ENCODE results near the gene GRID1.

GRID1 gene

GRCh38 chr10:86062647-86063145 is 303.9 kb downstream of the GRID1 start:
- no peak for DNase-seq (ENCODE audit: low spot score)

DNA sequence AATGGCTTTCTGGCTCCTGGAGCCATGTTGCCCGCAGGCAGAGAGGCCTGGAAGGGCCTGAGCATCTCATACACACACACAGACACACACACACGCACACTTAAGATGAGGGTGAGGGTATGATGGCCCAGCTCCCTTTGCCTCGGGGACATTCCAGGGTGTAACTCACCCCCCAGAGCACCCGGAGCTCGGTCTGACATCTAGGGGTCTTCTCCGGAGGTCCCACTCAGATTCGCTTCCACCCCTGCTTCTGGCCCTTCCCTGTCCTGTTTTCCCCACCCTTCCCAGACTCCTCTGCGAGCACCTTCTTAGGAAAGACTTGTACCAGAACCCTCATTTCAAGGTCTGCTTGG is 304.4 kb downstream of the GRID1 start:
- no peak for DNase-seq (ENCODE audit: low spot score)

- no peak for DNase-seq (ENCODE audit: low spot score)
Measured at GRCh38 chr10:86061278-86062197, 305.1 kb downstream of the GRID1 start.

- DNase-seq (ENCODE audit: low spot score), result no peak
Measured at GRCh38 chr10:86060386-86061277, 306.0 kb downstream of the GRID1 start.

- no peak for DNase-seq (ENCODE audit: low spot score)
Measured at GRCh38 chr10:86059892-86060291, 306.7 kb downstream of the GRID1 start.

- DNase-seq (ENCODE audit: low spot score), result no peak
Measured at GRCh38 chr10:86058964-86059363, 307.6 kb downstream of the GRID1 start.

GRCh38 chr10:86057708-86058107 is 308.9 kb downstream of the GRID1 start:
- no peak for DNase-seq (ENCODE audit: low spot score)

DNA sequence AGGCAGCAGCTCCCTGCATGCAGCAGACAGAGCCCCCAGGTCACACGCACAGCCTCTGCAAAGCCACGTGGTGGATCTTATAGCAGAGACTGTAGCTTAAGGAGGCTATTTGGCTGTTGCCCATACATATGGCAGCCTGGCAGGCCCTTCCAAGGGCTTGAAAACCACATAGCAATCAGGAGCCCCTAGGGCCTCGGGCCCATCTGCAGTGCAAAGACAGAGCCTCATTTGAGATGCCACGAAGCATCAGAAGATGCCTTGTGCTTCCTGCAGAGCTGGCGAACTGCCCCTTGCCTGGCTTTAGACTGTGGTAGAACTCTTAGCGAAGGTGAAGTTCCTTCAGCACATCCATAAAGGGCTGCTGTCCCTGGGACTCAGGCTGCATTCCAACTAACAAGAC is 309.9 kb downstream of the GRID1 start:
- DNase-seq (ENCODE audit: low spot score), result no peak

- no peak for DNase-seq (ENCODE audit: low spot score)
Measured at GRCh38 chr10:86055928-86056327, 310.7 kb downstream of the GRID1 start.

- DNase-seq (ENCODE audit: low spot score), result no peak
Measured at GRCh38 chr10:86053675-86054074, 312.9 kb downstream of the GRID1 start.

- DNase-seq (ENCODE audit: low spot score), result no peak
Measured at GRCh38 chr10:86051586-86051985, 315.0 kb downstream of the GRID1 start.

DNA sequence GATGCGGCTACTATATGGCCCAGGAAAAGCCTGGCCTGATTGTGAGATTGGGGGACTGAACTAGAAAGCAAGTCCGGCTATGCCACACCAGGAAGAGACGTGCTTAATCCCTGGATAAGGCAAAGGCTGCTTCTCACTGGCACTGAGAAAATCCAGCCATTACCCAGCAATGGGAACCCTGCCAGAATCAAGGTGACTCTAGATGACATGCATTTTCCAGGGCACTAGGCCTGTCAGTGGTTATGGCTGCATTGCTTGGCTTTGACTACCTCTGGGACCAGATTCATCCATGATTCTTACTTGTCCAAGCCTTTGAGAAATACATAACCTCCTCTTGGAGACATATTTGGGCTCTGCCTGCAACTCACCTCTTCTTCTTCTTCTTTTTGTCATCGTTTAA is 317.2 kb downstream of the GRID1 start:
- DNase-seq (ENCODE audit: low spot score), result no peak

DNA sequence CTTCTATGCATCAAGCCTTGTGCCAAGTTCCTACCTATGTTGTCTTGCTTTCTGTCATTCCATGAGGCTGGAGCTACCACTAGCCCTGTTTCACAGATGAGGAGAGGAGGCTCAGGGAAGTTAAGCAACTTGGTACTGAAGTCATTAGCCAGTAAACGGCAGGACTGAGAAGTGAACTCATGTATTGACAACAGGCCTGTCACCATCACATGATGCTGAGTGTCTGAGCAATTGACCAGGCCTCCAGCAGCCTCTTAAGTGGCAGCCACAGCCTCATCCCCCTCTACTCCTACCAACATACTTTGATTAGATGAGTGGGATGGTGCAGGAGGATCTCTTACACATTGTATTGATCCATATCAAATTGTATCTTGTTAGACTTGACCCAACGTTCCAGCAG is 317.6 kb downstream of the GRID1 start:
- DNase-seq (ENCODE audit: low spot score), result no peak

DNA sequence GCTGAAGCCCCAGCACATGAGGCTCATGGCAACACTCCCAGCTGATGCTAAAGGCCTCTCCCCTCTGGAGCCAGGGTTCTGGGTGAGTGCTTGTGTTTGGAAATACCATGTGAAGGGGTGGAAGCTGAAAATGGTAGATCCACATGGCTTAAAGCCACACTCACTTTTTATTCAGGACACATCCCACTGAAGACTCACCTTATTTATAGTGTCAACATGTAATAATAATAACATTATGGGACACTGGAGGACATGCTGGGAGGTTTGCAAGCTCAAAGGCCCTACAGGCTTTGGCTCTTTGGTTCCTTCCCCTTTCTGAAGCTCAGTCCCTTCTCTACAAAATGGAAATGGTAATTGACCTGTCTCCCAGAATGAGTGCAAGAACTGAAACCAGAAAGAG is 318.0 kb downstream of the GRID1 start:
- DNase-seq (ENCODE audit: low spot score), result no peak

DNA sequence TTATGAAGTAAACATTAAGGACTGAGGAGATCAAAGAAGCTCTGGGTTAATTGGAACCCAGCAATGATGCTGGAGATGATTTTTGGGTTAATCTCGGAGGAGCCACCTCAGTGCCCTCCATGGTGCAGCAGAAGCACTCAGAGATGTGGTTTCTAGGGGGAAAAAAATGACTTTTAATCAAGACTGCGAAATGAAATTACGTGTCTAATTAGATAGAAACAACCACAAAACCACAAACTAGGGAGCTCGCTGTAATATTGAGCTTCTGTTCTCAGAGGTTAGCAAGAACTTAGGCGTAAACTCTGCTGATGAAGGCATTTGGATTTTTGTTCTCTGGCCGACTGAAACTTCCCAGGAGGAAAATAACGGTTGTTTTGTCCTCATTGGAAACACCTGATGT is 319.0 kb downstream of the GRID1 start:
- DNase-seq (ENCODE audit: low spot score), result no peak

GRCh38 chr10:86046845-86047460 is 319.6 kb downstream of the GRID1 start:
- no peak for DNase-seq (ENCODE audit: low spot score)

GRCh38 chr10:86045896-86046295 is 320.7 kb downstream of the GRID1 start:
- DNase-seq (ENCODE audit: low spot score), result no peak

GRCh38 chr10:86044029-86044428 is 322.6 kb downstream of the GRID1 start:
- no peak for DNase-seq (ENCODE audit: low spot score)

- no peak for DNase-seq (ENCODE audit: low spot score)
Measured at GRCh38 chr10:86043236-86043635, 323.4 kb downstream of the GRID1 start.

DNA sequence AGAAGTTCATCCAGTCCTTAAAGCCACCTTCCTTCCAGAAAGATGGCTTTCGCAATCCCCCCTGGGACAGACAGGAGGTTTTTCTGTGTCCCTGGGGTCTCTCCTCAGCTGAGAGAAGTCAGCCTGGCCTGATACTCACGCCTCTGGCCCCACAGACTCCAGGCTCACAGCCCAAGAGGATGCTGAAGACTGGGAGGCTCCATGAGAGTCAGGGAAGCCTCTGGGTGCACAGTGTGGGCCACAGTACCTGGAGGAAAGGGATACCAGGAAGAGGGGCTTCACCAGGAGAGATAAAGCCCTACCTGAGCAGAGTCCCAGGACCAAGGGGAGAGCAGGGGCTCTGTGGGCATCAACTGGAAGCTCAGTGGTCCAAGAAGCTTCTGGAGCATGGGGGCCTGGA is 324.4 kb downstream of the GRID1 start:
- DNase-seq (ENCODE audit: low spot score), result no peak

GRCh38 chr10:86041116-86041515 is 325.5 kb downstream of the GRID1 start:
- DNase-seq (ENCODE audit: low spot score), result no peak

DNA sequence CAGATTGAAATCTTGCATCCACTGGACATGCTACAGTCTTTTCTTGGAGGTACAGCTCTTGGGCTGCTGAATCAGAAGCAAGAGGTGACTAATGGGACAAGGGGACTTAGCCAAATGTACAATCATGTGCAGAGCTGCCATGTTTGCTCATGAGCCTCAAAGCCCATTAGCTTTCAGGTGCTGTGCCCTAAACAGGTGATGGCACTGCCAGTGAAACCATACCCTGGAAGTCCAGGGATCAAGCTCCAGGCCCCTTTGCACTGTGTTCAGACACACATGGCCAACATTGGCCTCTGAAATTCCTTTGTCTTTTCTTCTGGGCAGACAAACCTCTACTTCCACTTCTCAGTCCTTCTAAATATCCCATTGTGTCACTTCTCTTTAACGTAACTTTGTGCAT is 328.2 kb downstream of the GRID1 start:
- DNase-seq (ENCODE audit: low spot score), result no peak

GRCh38 chr10:86037096-86037495 is 329.5 kb downstream of the GRID1 start:
- no peak for DNase-seq (ENCODE audit: low spot score)
